GM18861 (cell line): ENCODE measurements around the gene FAM120A.

Experiments used
- ATAC-seq: cut with Tn5 transposase; IDR thresholded peaks from one replicate; pipeline ENCODE4 v1.9.1; 2021; ENCODE audit not compliant: unreplicated experiment

The FAM120A gene

DNA sequence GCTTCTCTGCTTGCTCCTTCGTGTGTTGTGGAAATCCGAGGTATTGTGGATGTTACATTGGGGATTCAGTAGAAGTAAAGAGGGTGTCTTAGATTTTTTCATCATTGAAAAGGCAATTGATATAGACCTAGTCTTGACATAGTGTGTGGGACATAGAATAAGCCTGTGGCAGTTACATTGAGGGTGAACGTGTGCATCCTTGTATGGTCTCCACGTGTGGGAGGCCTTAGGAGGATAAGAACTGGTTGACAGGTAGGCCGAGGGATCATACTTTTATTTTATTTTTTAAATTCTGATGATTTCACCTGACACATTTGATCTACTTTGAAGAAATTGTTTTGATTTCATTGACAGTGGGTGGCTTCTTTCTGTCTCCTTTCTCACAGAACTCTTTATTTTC is 18.9 kb downstream of the FAM120A start:
- no peak for ATAC-seq

DNA sequence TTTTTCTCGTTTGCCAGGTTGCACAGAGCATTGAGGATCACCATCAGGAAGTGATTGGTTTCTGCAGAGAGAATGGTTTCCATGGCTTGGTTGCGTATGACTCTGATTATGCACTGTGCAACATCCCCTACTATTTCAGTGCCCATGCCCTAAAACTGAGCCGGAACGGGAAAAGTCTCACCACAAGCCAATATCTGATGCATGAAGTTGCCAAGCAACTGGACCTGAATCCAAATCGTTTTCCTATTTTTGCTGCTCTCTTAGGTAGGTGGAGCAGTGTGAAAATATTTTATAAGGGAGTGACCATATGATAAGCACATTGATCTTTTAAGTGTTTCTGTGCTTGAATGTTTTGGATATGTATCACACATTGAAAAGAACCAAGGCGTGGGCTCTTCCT is 19.6 kb downstream of the FAM120A start:
- no peak for ATAC-seq

DNA sequence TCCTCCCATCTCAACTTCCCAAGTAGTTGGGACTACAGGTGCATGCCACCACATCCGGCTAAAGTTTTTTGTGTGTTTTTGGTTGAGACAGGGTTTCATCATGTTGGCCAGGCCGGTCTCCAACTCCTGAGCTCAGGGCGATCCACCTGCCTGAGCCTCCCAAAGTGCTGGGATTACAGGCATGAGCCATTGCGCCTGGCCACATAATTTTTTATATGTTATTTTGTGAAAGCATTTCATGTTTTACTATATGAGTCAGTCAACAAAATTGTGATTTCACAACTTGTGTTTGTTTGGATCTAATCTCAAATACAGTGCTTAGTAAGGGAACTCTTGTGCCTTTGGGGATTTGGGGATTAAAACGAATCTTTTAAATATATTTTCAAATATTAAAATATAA is 21.9 kb downstream of the FAM120A start:
- ATAC-seq, result no peak

DNA sequence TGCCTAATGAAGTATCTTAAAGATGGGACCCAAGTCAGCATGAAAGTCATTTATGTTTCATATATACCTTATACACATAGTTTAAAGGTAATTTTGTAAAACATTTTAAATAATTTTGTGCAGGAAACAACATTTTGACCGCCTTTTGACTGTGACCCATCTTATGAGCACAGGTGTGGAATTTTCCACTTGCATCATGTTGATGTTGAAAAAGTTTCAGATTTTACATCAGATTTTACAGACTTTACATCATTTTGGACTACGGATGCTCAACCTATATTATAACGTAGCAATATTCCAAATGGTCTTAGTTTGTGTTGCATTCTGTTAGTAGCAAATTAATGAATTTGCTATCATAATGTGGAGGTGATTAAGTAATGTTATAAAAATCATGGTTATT is 23.6 kb downstream of the FAM120A start:
- no peak for ATAC-seq

DNA sequence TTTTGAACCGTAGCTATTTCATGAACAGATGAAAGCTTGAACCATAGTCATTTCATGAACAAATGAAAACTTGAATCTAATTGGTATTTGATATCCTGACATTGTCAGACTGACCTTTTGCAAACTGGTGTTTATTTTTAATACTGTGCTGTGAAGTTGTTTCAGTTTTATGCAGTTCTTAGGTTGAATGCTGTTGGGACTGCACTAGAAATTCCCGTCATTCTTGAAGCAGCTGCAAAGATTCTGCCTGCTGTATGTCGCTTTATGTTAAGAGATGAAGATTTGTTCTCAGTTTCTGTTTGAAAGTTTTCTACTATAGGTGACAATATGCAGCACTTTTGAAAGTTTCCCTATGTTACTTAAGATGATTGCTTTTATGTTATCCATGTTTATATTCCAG is 24.4 kb downstream of the FAM120A start:
- no peak for ATAC-seq

DNA sequence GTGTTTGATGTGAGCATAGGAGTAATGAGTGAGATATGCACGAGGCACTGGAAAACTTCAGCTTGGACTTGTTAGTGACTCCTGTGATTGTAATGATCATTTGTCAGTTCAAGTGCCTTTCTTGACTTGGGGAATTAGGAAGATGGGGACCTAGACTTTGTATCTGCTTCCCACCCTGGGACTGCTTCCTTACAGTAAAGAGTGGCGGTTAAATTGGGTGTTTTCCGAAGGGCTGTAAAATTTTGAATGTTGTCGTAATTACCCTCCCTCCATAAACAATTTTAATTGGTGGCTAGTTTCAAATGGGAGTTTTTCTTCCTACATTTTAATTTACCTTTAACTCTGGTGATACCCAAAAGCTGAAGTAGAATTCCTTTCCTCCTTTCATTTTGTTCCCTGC is 25.4 kb downstream of the FAM120A start:
- no peak for ATAC-seq

DNA sequence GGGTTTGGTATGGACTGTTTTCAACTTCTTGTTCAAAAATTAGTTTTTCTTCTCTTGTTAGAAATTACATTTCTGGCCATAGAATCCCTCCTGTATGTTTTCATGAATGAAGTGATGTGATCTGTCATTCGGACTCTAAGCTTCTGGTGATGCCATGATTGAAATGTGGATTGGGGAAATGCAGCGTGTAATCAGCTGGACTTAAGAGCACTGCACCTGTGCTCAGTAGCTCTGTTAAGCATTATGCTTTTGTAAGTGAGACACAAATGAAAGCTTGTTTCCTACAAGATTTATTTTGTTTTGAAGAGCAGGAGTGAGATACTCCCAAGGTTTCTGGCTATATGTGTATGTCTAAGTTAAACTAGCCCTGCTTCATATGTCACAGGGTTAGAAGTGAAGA is 25.9 kb downstream of the FAM120A start:
- ATAC-seq, result no peak

DNA sequence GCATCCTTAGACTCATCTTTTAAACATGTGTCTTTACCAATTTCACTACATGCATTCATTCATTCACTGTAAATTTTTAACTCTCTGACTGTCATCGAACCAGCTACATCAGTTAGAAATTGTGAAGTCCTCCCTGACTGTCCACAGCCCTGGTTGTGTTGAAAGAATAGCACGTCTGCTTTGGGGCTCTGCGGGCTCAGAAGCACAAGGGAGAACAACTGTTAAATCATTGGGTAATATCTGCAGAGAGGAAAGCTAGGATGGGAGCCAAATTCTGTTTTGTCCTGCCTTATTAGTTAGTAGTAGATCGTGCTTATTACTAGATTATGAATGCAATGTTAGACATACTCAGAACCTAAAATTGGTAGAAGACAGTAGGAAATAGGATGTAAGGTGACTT is 28.2 kb downstream of the FAM120A start:
- ATAC-seq, result no peak

DNA sequence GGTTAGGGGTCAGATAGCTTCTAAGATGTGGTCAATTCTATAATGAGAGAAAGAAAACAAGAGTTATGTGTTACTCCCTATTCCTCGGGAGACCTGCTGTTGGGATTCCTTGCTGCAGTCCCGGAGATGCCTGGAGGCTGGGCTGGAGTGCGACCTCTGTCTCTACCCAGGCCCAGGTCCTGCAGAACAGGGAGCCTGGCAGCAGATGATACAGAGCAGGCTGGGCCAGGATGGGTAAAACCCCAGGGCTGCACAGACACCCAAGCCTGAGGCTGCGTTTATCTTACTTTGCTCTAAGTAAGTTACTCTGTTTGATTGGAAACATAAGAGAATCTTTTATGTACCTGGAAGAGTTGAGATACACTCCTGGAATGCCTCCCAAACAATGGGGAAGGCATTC is 28.8 kb downstream of the FAM120A start:
- no peak for ATAC-seq

DNA sequence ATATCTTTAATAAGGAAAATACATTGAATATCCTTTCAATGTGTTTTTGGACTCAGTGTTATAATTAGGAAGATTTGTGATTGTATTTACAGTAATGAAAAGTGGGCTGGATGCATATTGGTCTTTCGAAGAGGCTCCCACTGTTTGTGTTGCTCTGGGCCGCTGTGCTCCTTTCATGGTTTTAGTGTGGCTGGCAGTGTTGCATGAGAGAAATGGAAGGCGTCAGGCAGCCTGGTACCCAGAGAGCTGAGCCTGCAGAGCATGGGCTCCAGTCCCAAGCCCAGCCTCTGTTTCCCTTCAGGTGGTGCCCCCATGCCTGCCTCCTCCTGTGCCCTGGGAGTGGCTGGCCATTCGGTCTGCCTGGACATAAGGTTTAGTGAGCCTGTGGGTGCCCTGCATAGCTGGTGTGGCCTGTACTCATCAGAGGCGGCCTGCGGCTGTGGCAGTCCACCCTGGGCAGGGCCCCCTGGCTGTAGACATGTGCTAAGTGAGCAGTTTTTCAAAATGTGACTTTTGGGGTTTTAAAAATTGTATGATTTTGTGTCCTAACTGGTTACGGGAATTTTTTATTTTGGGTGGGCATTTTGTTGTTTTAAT is 29.3 kb downstream of the FAM120A start:
- no peak for ATAC-seq

DNA sequence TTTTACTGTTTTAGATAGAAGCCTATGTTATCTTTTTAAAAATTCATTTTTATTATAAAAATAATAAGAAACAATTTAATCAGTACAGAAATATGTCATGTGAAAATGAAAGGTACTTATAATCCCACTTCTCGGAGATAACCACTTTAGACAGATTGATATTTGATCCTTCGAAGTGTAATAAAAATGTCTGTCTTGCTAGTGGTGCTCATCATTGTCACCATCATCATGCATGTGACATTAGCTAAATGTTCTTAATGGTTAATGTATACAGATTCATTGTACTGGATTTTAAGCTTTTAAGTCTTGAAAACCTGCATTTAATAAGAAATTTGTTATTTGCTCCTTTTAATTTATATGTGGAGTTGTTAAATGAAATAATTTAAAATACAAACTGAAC is 32.0 kb downstream of the FAM120A start:
- no peak for ATAC-seq

DNA sequence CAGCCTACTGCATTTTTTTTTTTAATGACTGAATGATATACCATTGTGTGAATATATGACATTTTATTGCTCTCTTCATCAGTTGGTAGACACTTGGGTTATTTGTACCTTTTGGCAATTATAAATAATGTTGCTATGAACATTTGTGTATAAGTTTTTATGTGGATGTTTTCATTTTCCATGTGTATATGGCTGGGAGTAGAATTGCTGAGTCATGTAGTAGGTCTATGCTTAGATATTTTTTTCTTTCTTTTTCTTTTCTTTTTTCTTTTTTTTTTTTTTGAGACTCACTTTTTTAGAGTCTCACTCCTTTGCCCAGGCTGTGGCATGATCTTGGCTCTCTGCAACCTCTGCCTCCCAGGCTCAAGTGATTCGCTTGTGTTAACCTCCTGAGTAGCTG is 34.8 kb downstream of the FAM120A start:
- ATAC-seq, result no peak

DNA sequence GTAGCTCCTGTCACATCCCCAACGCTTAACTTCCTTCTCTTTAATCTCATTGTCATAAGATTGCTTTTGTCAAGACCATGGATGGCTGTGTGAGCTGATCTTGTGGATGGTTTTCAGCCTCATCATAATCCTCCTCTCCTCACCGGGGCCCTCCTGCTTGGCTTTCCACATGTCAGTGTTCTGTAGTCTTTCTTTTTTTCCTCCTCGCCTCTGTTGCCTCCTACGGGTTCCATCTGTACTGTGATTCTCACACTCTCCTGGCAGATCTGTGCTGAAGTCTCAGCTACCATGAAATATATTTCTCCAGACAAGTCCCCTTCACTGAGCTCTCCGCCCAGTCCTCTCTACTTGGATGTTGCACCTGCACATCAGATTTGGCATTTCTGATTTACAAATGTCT is 36.8 kb downstream of the FAM120A start:
- ATAC-seq, result no peak

DNA sequence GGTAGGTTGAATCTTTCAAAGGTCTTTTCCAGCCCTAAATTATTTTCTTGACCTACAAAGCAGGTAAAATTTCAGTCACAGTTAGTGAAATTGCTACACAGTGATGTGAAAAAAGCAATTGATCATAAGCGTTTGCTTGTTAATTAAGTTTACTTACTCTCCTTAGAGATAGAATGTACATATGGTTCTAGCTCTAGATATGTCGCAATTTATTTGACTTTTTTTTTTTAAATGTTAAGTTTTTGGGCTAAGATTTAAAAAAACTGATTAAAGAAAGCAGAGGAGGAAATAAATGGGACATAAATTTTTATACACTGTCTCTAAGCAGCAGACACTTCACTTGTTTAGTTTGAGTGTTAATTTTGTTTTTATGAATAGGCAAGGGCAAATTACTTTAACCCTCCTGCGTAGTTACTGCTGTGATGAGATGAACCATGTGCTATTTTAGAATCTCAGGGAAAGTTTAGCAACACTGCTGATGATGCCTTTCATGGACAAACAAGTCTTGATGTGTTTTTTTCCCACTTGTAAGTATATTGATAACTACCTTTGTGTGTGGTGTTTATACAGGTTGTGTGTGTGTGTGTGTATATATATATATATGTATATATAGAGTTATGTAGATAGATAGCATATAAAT is 40.2 kb downstream of the FAM120A start:
- no peak for ATAC-seq

DNA sequence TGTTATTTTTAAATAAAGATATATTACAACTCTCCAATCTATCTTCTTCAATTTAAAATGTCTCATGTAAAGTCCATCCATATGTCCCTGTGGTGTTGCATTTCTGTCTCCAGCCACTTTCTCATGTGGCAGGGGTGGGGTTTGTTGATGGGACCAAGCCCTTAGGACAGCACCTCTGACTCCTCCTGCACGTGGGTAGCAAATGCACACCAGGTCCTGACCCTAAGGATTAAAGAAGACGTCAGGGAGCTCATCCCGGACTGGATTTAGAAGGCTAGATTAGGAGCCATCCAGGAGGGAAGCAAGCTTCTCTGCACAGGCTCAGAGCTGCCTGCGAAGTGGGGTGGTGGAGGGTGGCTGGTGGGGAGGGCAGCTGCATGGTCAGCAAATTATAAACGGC is 40.8 kb downstream of the FAM120A start:
- ATAC-seq, result no peak

DNA sequence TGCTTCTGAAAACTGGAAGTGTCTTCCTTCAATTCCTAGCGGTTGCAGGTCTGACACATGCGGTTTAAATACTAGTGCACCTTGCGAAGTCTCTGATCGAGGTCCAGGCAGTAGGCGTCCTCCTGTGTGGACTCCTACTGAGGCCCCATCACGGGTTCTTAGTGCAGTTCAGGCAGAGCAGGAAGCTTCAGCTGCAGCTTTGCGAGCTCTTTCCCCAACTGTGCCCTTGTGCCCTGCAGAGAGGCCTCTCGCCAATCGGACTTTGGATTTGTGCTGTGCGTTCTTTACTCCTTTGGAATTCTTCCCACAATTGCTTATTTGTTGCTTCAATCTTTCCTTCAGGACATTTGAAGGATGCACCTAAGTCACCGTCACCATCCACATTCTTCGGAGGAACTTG is 42.5 kb downstream of the FAM120A start:
- ATAC-seq, result no peak

DNA sequence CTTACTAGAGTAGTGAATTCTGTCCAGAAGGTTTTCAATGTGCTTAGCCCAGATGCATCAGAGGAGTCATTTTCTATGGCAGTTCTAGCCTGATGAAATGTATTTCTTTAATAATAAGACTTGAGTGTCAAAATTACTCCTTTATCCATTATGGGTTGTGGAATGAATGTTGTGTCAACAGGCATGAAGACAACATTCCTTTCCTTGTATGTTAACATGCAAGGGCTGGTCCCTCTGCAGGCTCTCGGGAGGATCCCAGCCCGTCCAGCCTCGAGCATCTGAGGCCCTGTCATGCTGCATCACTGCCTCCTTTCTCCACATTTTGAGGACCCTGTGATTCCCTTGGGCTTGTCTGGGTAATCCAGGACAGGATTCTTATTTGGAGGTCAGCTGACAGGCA is 44.8 kb downstream of the FAM120A start:
- no peak for ATAC-seq

DNA sequence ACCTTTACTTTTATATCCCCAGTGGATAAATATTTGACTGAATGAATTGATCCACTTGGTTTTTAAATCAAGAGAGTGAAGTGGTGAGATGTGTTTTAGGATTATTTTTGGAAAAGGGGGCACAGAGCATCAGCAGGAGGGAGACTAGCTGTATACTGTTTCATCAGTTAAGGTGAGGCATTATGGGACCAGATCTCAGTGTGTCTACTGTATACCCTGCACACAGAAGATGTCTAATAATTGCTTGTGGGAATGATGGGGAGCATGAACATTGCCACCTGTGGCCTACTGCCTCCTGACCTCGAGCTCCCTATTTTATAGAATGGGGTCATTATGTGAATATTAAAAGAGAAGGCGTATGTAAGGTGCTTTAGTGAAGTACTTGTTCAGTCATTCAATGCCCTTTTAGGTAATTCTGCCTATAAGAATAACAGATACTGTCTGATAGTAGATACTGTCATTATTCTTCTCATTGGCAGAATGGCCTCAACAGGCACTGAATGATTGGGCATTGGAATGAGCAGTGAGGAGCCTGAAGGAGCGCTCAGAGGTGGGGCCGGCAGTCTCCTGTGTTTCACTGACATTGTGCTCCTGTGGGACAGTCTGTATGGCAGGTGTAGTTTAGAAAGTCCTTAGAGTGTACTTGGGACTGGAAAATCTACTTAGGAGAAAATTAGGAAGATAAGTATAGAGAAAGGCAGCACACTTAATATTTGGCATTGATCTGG is 49.2 kb downstream of the FAM120A start:
- ATAC-seq, result no peak

DNA sequence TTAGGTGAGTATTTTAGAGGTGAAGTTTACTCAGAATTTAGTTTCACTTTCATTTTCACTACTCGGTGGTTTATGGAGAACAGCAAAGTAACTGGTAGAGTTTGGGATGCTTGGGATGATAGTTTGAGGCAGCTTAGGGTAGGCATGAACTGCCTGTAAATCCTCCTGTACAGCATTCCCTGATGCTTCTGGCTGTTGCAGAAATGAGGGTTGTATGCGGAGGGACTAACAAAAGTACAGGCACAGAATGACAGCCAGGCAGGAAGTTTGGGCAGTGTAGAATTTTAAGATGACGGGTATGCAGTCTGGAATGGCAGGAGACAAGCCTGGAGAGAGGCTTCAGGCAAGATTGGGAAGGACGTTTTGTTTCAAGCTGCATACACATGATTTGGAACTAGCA is 49.9 kb downstream of the FAM120A start:
- ATAC-seq, result no peak

DNA sequence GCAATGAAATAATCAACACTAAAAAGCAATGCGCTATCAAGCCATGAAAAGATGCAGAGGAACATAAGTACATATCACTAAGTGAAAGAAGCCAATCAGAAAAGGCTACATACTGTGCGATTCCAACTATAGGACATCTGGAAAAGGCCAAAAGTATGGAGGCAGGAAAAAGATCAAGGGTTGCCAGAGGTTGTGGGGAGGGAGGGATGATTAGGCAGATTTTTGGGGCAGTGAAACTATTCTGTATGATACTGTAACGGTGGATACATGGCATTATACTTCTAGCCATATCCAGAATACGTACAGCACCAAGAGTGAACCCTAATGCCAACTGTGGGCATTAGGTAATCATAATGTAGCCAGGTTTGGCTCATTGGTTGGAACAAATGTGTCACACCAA is 51.9 kb downstream of the FAM120A start:
- no peak for ATAC-seq

DNA sequence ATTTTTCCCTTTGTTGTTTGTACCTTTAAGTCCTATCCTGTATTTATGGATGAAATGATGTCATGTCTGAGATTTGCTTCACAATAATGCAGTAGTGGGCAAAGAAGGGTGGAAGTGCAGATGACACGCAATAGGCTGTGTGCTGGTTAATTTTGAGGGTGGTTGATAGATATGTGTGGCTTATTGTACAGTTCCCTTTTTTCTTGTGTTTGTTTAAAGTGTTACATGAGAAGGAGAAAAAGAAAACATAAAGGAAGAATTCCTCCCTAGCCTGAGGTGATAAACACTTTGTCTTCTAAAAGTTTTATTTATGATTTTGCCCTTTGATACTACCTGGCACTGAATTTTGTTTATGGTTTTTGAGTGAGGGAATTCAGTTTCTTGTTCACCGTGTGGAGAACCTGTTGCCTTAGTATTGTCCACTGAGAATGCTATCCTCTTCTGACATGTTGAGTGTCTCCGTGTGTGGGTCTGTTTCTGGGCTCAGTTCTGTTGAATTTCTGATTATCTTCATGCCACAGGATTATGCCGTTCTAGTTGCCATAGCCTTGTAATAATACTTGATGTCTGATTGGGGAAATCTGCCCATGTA is 54.2 kb downstream of the FAM120A start:
- no peak for ATAC-seq

DNA sequence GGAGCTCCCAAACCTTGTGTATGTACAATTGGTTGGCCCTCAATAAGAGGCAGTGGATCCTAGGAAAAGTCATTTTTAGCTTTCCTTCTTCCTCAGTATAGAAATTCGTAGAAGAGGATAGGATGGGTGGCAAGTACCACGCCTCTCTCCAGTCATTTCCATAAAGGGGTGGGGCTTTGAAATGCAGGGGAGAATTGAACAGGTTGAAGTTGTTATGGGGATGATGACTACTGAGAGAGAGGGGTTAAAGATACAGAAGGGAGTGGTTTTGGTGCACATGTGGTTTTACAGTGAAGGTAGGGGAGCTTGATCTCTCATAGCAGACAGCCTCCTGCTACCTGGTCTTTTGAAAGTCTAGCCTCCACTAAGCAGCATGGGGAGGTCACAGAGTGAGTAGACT is 56.3 kb downstream of the FAM120A start:
- no peak for ATAC-seq
